ENCODE measurements around the gene TNIK.

DNA sequence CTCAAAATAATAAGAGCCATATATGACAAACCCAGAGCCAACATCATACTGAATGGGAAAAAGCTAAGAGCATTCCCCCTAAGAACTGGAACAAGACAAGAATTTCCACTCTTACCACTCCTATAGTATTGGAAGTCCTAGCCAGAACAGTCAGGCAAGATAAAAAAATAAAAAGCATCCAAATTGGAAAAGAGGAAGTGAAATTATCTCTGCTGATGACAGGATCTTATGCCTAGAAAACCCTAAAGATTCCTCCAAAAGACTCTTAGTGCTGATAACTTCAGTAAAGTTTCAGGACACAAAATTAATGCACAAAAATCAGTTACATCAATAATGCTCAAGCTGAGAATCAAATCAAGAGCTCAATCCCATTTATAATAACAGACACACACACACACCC lies 387.8 kb downstream of the TNIK start:
- TF ChIP-seq, protein P1, sequence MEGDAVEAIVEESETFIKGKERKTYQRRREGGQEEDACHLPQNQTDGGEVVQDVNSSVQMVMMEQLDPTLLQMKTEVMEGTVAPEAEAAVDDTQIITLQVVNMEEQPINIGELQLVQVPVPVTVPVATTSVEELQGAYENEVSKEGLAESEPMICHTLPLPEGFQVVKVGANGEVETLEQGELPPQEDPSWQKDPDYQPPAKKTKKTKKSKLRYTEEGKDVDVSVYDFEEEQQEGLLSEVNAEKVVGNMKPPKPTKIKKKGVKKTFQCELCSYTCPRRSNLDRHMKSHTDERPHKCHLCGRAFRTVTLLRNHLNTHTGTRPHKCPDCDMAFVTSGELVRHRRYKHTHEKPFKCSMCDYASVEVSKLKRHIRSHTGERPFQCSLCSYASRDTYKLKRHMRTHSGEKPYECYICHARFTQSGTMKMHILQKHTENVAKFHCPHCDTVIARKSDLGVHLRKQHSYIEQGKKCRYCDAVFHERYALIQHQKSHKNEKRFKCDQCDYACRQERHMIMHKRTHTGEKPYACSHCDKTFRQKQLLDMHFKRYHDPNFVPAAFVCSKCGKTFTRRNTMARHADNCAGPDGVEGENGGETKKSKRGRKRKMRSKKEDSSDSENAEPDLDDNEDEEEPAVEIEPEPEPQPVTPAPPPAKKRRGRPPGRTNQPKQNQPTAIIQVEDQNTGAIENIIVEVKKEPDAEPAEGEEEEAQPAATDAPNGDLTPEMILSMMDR (IDR thresholded peaks at IDR 0.05): no peak
- no peak for TF ChIP-seq POLR2A (IDR thresholded peaks at IDR 0.05)
- TF ChIP-seq POLR2AphosphoS5 (IDR thresholded peaks at IDR 0.05): no peak

All from prostate gland (tissue), 2 donors.